Measurements from ENCODE around the gene KRTAP5-7. TPM values are rescaled to one million over a fixed set of nuclear protein-coding genes. Genes with fewer than 3 reads are reported as not detected.

Gene KRTAP5-7
- total RNA-seq, 1 experiment from 2014 or later: not detected

DNA sequence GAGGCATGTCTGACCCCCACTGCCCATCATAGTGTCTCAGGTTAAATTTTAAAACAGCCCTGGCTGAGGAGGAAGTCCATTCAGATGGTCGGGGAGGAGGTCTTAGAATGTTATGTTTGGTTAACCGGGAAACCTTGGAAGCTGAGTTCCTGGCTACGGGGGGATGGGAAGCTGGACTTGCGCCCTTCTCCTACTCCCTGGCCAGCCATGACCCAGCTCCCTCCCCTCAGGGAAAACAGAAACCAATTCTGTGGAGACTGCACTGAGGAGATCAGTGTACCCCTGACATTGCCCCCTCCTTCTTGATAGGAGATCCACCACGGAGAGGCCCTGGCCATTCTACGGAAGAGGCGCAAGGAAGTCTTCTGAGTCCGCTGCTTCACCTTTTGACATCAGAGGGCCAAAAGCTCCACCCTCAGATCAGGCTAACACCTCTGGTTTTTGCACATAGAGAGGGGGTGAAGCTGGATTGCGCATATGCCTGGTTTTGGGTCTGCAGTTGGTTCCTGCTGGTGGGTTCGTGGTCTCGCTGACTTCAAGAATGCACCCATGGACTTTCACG is 18.4 kb downstream of the KRTAP5-7 start:
- no peak for DNase-seq (ENCODE audit: low read depth in 1 of 2, low spot score in 2 of 2)
- no peaks in the 10 kb centered on the region for H3K9me3 ChIP-seq (replicated peaks)
- H3K36me3 ChIP-seq: no peaks in the 10 kb centered on the region
- H3K4me1 ChIP-seq (replicated peaks): no peaks in the 10 kb centered on the region
- no peak overlapping the region for H3K4me3 ChIP-seq
- H3K27ac ChIP-seq: no peak overlapping the region
- no peaks in the 10 kb centered on the region for H3K27me3 ChIP-seq (replicated peaks)

DNA sequence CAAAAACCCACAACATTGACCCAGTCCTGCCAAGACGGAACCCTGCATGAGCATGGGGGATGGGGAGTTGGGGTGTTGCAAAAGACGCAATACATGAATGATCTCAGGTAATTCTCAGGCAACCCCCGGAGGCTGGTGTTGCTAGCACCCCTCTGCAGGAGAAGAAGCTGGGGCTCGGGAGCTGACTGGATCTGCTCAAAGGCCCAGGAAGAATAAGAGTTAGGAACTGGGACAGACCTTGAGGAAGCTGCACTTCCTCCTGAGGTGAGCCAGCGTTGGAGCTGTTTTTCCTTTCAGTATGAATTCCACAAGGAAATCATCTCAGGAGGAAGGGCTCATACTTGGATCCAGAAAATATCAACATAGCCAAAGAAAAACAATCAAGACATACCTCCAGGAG is 21.1 kb downstream of the KRTAP5-7 start, which contains the start of gene KRTAP5-9:
Gene KRTAP5-9 (plus strand): TSS at position 301 of the 400 bp plus-strand sequence. CDS start 238 bp downstream, outside the sequence.
- Histone ChIP-seq H3K36me3 (no peaks in the 10 kb centered on the region), H3K4me1 (replicated peaks) (no peaks in the 10 kb centered on the region), H3K27ac (no peak within 1 kb of the TSS), H3K27me3 (replicated peaks) (no peaks in the 10 kb centered on the region), H3K9me3 (replicated peaks) (no peaks in the 10 kb centered on the region), H3K4me3 (no peak within 1 kb of the TSS)
- no peak for DNase-seq (ENCODE audit: low read depth in 1 of 2, low spot score in 2 of 2)

DNA sequence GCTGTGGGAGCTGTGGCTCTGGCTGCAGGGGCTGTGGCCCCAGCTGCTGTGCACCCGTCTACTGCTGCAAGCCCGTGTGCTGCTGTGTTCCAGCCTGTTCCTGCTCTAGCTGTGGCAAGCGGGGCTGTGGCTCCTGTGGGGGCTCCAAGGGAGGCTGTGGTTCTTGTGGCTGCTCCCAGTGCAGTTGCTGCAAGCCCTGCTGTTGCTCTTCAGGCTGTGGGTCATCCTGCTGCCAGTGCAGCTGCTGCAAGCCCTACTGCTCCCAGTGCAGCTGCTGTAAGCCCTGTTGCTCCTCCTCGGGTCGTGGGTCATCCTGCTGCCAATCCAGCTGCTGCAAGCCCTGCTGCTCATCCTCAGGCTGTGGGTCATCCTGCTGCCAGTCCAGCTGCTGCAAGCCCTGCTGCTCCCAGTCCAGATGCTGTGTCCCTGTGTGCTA is 21.7 kb downstream of the KRTAP5-7 start:
- Histone ChIP-seq H3K27me3 (replicated peaks) (no peaks in the 10 kb centered on the region), H3K36me3 (no peaks in the 10 kb centered on the region), H3K27ac (no peak overlapping the region), H3K4me1 (replicated peaks) (no peaks in the 10 kb centered on the region), H3K4me3 (no peak overlapping the region), H3K9me3 (replicated peaks) (no peaks in the 10 kb centered on the region)
- no peak for DNase-seq (ENCODE audit: low read depth in 1 of 2, low spot score in 2 of 2)

DNA sequence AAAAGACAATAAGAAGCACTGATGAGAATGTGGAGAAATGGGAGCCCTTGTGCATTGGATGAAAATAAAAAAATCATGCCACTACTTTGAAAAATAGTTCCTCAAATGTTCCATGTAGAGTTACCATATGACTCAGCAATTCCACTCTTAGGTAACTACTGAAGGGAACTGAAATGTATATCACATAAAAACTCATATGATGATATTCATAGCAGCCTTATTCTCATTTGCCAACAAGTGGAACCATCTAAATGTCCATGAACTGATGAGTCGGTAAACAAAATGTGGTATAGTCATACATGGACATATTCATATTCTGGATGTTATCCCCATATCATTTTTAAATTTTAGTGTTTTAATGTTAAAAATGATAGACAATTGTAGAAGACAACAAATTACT is 24.6 kb downstream of the KRTAP5-7 start:
- Histone ChIP-seq H3K9me3 (replicated peaks) (no peaks in the 10 kb centered on the region), H3K27ac (no peak overlapping the region), H3K27me3 (replicated peaks) (no peaks in the 10 kb centered on the region), H3K36me3 (no peaks in the 10 kb centered on the region), H3K4me1 (replicated peaks) (no peaks in the 10 kb centered on the region), H3K4me3 (no peak overlapping the region)
- DNase-seq (ENCODE audit: low read depth in 1 of 2, low spot score in 2 of 2): no peak

DNA sequence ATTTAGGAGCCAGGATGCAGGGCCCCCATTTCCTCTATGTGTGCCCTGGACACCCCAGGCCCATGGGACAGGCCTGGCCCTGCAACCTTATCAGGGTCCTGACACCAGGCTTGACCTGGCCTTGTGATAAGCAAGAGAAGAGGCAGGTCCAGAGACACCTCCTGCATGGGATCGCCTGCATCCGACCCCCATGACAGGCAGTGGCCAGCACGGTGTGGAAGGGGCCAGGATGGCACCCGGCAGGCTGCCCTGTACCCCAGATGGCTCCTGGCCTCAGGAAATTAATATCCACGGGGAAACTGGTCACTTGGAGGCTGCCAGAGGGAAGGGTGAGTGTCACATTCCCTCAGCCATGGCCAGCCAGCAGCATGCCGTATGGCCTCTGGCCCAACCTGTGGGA is 27.9 kb downstream of the KRTAP5-7 start:
- Histone ChIP-seq H3K36me3 (no peaks in the 10 kb centered on the region), H3K27me3 (replicated peaks) (no peaks in the 10 kb centered on the region), H3K4me3 (no peak overlapping the region), H3K27ac (no peak overlapping the region), H3K9me3 (replicated peaks) (no peaks in the 10 kb centered on the region), H3K4me1 (replicated peaks) (no peaks in the 10 kb centered on the region)
- no peak for DNase-seq (ENCODE audit: low read depth in 1 of 2, low spot score in 2 of 2)

DNA sequence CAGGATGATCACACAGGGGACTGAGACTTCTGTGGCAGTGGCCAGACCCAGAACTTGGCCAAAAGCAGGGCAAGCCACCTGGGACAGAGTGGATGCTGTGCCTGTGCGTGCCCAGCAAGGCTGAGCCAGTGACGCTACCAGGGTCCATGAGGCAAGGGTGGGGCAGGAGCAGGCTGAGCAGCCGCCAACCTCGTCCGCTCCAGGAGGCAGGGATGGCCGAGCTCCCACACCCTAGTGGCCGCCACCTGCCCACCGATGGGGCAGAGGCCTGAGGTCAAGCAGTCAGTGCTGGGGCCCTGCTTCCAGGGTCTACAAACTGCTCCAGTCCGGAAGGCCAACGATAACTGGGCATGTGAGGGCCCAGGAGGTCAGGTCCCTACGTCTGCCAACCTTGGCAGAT is 28.4 kb downstream of the KRTAP5-7 start:
- Histone ChIP-seq H3K9me3 (replicated peaks) (no peaks in the 10 kb centered on the region), H3K4me3 (no peak overlapping the region), H3K27ac (no peak overlapping the region), H3K36me3 (no peaks in the 10 kb centered on the region), H3K4me1 (replicated peaks) (no peaks in the 10 kb centered on the region), H3K27me3 (replicated peaks) (no peaks in the 10 kb centered on the region)
- no peak for DNase-seq (ENCODE audit: low read depth in 1 of 2, low spot score in 2 of 2)

DNA sequence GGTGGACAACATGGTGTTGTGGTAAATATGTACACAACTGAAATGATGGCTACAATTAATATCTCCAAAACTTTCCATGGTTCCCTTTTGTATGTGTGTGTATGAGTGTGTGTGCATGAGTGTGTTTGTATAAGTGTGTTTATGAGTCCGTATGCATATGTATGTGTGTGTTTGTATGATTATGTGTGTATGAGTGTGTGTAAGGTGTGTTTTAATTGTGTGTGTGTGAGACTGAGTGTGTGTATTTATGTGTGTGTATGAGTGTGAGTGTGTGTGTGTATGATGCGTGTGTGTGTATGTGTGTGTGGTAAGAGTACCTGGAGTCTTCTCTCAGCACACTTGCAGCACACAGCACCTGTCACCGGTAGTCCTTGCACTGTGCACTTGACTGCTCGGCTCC is 29.0 kb downstream of the KRTAP5-7 start:
- Histone ChIP-seq H3K36me3 (no peaks in the 10 kb centered on the region), H3K27me3 (replicated peaks) (no peaks in the 10 kb centered on the region), H3K4me1 (replicated peaks) (no peaks in the 10 kb centered on the region), H3K4me3 (no peak overlapping the region), H3K27ac (no peak overlapping the region), H3K9me3 (replicated peaks) (no peaks in the 10 kb centered on the region)
- no peak for DNase-seq (ENCODE audit: low read depth in 1 of 2, low spot score in 2 of 2)

DNA sequence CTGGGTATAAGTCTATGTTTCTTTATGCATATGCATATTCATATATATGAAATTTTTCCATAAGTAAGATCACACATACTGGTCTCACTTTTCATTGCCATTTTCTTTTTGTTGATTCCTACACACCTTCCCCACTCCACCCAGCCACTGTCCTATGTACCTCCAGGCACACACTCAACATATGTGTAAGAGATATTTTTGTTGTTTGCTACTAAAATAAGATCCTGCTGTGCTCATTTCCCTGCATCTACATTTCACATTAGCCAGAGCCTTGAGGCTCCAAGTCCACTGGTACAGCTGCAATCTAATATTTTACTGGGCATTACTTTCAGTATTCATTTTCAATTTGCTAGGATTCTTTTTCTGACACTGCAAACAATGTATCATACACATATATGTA is 30.2 kb downstream of the KRTAP5-7 start:
- Histone ChIP-seq H3K27me3 (replicated peaks) (no peaks in the 10 kb centered on the region), H3K4me1 (replicated peaks) (no peaks in the 10 kb centered on the region), H3K4me3 (no peak overlapping the region), H3K36me3 (no peaks in the 10 kb centered on the region), H3K27ac (no peak overlapping the region), H3K9me3 (replicated peaks) (no peaks in the 10 kb centered on the region)
- DNase-seq (ENCODE audit: low read depth in 1 of 2, low spot score in 2 of 2): no peak

DNA sequence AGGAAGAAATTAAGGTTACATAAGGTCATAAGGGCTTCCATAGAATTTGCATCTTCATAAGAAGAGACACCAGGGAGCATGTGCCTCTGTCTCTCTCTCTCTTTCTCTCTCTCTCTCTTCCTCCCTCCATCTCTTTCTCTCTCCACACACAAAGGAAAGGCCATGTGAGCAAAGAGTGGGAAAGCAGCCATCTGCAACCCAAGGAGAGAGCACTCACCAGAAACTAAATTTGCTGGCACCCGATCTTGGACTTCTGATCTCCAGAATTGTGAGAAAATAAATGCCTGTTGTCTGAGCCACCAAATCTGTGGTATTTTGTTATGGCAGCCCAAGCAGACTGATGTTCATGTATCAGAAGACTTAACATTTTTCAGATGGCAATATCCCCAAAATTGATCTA is 31.9 kb downstream of the KRTAP5-7 start:
- Histone ChIP-seq H3K27me3 (replicated peaks) (no peaks in the 10 kb centered on the region), H3K27ac (no peak overlapping the region), H3K4me3 (no peak overlapping the region), H3K36me3 (no peaks in the 10 kb centered on the region), H3K4me1 (replicated peaks) (no peaks in the 10 kb centered on the region), H3K9me3 (replicated peaks) (no peaks in the 10 kb centered on the region)
- no peak for DNase-seq (ENCODE audit: low read depth in 1 of 2, low spot score in 2 of 2)

DNA sequence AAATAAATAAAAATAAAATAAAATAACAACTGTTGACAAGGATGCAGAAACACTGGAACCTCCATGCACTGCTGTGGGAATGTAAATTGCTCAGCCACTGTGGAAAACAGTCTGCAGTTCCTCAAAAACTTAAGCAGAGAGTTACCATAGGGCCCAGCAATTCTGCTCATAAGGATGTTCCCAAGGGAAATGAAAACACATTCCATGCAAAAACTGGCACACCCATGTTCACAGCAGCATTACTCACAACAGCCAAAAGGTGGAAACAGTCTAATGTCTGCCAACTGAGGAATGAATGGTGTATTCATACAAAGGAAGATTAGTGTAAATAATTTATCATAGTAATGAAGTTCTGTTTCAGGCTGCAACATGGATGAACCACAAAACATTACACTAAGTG is 35.1 kb downstream of the KRTAP5-7 start:
- Histone ChIP-seq H3K4me3 (no peak overlapping the region), H3K27me3 (replicated peaks) (no peaks in the 10 kb centered on the region), H3K27ac (no peak overlapping the region), H3K36me3 (no peaks in the 10 kb centered on the region), H3K9me3 (replicated peaks) (no peaks in the 10 kb centered on the region), H3K4me1 (replicated peaks) (no peaks in the 10 kb centered on the region)
- no peak for DNase-seq (ENCODE audit: low read depth in 1 of 2, low spot score in 2 of 2)

DNA sequence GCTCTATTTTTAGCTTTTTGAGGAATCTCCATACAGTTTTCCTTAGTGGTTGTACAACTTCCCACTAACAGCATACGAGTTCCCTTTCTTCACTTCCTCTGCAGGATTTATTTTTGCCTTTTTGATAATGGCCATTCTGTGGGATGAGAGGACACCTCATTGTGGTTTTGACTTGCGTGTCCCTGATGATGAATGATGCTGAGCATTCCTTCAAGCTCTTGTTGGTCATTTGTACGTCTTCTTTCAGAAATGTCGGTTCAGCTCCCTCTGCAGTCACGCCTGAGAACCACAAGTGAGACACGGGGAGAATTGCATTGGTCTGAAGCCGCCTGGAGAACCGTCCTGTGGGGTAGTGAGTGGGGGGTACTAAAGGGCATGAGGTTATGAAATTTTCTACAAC is 36.3 kb downstream of the KRTAP5-7 start:
- no peaks in the 10 kb centered on the region for H3K36me3 ChIP-seq
- H3K27me3 ChIP-seq (replicated peaks): no peaks in the 10 kb centered on the region
- H3K4me3 ChIP-seq: no peak overlapping the region
- peak in 1 of 2 experiments; percentile 8 for DNase-seq (ENCODE audit: low read depth in 1 of 2, low spot score in 2 of 2)
- H3K27ac ChIP-seq: no peak overlapping the region
- no peaks in the 10 kb centered on the region for H3K9me3 ChIP-seq (replicated peaks)
- H3K4me1 ChIP-seq (replicated peaks): no peaks in the 10 kb centered on the region

DNA sequence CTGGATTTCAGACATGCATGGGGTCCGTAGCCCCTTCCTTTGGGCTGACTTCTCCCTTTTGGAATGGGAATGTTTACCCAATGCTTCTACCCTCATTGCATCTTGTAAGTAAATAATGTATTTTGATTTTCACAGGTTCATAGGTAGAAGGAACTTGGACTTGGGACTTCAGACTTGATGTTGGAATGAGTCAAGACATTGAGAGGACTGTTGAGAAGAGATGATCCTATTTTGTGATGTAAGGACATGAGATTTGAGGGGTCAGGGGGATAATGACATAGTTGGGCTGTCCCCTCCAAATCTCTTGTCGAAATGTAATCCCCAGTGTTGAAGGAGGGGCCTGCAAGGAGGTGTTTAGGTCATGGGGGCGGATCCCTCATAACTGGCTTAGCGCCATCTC is 37.4 kb downstream of the KRTAP5-7 start:
- Histone ChIP-seq H3K9me3 (replicated peaks) (no peaks in the 10 kb centered on the region), H3K27ac (no peak overlapping the region), H3K4me1 (replicated peaks) (no peaks in the 10 kb centered on the region), H3K4me3 (no peak overlapping the region), H3K36me3 (no peaks in the 10 kb centered on the region), H3K27me3 (replicated peaks) (no peaks in the 10 kb centered on the region)
- DNase-seq (ENCODE audit: low read depth in 1 of 2, low spot score in 2 of 2): no peak

DNA sequence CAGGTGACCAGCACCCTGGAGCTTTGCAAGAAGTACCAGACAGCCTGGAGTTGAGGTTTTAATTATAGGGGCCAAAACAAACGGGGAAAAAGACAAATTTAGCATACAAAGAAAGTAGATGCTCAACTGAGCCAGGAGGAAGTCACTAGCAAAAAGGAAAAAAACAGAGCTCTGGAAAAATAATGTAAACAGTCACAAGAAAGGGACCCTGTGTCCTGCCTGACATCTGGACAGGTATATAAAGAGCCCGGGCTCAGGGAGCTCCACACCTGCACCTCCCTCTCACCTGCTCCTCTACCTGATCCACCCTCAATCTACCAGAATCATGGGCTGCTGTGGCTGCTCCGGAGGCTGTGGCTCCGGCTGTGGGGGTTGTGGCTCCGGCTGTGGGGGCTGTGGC is 38.2 kb downstream of the KRTAP5-7 start, which contains the start of gene KRTAP5-10:
Gene KRTAP5-10 (plus strand): TSS at position 301 of the 400 bp plus-strand sequence. CDS start 25 bp downstream, at position 326.
- DNase-seq (ENCODE audit: low read depth in 1 of 2, low spot score in 2 of 2): no peak
- Histone ChIP-seq H3K27me3 (replicated peaks) (no peaks in the 10 kb centered on the region), H3K36me3 (no peaks in the 10 kb centered on the region), H3K4me3 (no peak within 1 kb of the TSS), H3K4me1 (replicated peaks) (no peaks in the 10 kb centered on the region), H3K9me3 (replicated peaks) (no peaks in the 10 kb centered on the region), H3K27ac (no peak within 1 kb of the TSS)

DNA sequence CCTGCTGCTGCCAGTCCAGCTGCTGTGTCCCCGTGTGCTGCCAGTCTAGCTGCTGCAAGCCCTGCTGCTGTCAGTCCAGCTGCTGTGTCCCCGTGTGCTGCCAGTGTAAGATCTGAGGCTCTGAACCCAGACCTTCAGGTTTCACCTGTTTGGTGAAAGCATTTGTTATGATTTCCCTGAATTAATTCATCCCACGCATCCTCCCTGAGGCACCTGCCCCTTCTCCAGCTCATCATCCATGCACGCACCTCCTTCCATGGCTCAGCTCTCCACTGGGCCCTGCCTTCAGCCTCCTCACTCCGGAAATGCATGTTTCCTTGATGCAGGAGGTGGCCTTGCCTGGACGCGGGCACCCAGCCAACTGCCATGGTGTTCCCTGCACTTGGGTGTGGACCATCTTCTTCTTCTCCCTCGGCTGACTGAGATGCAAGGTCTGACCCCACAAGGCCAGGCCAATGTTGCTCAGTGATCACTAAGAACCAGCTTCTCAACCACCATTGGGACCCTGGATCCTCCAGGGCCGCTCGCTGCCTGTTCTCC is 39.1 kb downstream of the KRTAP5-7 start:
- Histone ChIP-seq H3K4me1 (replicated peaks) (no peaks in the 10 kb centered on the region), H3K27me3 (replicated peaks) (no peaks in the 10 kb centered on the region), H3K4me3 (no peak overlapping the region), H3K27ac (no peak overlapping the region), H3K36me3 (no peaks in the 10 kb centered on the region), H3K9me3 (replicated peaks) (no peaks in the 10 kb centered on the region)
- no peak for DNase-seq (ENCODE audit: low read depth in 1 of 2, low spot score in 2 of 2)

Measured in SJSA1 (cell line).